HUES6 (cell line): ENCODE measurements around the gene MAML1.

Experiments
- H3K27ac ChIP-seq: 2 replicates; pipeline ENCODE4 v1.7.0; 2013; ENCODE audit warnings: low read depth, mild to moderate bottlenecking, low read length, inconsistent platforms
- H3K27me3 ChIP-seq: 2 replicates; pipeline ENCODE4 v1.6.1; 2013; ENCODE audit warnings: low read length; ENCODE audit not compliant: control insufficient read depth, insufficient read depth
- H3K36me3 ChIP-seq: 2 replicates; pipeline ENCODE4 v1.6.1; 2013; ENCODE audit warnings: low read length; ENCODE audit not compliant: control insufficient read depth, insufficient read depth
- H3K4me1 ChIP-seq: 2 replicates; pipeline ENCODE4 v1.6.1; 2013; ENCODE audit warnings: low read length; ENCODE audit not compliant: control insufficient read depth, insufficient read depth
- H3K4me3 ChIP-seq: 2 replicates; pipeline ENCODE4 v1.5.1; 2013; ENCODE audit warnings: low read depth, low read length
- H3K9ac ChIP-seq: one replicate; pipeline ENCODE4 v1.6.1; 2013; ENCODE audit warnings: mild to moderate bottlenecking, low read length
- H3K9me3 ChIP-seq: 2 replicates; pipeline ENCODE4 v1.6.1; 2013; ENCODE audit warnings: low read depth, low read length; ENCODE audit not compliant: control insufficient read depth, insufficient read depth

The MAML1 gene

GRCh38 chr5:179814090-179814489 lies 81.5 kb downstream of the MAML1 start:
- Histone ChIP-seq H3K4me3 (no peak overlapping the region), H3K9ac (no peak overlapping the region), H3K36me3 (peaks cover 20% of the 10 kb centered on the region), H3K4me1 (peaks cover 15% of the 10 kb centered on the region), H3K27me3 (no peaks in the 10 kb centered on the region), H3K27ac (no peak overlapping the region), H3K9me3 (no peaks in the 10 kb centered on the region)

- no peaks in the 10 kb centered on the region for H3K9me3 ChIP-seq
- no peak overlapping the region for H3K27ac ChIP-seq
- H3K4me1 ChIP-seq: peaks cover 29% of the 10 kb centered on the region
- H3K27me3 ChIP-seq: no peaks in the 10 kb centered on the region
- peaks cover 20% of the 10 kb centered on the region for H3K36me3 ChIP-seq
- no peak overlapping the region for H3K4me3 ChIP-seq
- no peak overlapping the region for H3K9ac ChIP-seq
These were observed 83.0 kb downstream of the MAML1 start for GRCh38 chr5:179815491-179816249.

- Histone ChIP-seq H3K9me3 (no peaks in the 10 kb centered on the region), H3K36me3 (peaks cover 20% of the 10 kb centered on the region), H3K27ac (no peak overlapping the region), H3K9ac (no peak overlapping the region), H3K27me3 (no peaks in the 10 kb centered on the region), H3K4me3 (peak overlapping the region; percentile 55), H3K4me1 (peaks cover 29% of the 10 kb centered on the region)
These were observed 83.8 kb downstream of the MAML1 start for GRCh38 chr5:179816401-179816795.

GRCh38 chr5:179816796-179817469 lies 84.3 kb downstream of the MAML1 start:
- Histone ChIP-seq H3K27ac (no peak overlapping the region), H3K36me3 (peaks cover 20% of the 10 kb centered on the region), H3K4me3 (peak overlapping the region; percentile 55), H3K27me3 (no peaks in the 10 kb centered on the region), H3K9ac (peak overlapping the region; percentile 56), H3K9me3 (no peaks in the 10 kb centered on the region), H3K4me1 (peaks cover 31% of the 10 kb centered on the region)

GRCh38 chr5:179817470-179817840 lies 84.8 kb downstream of the MAML1 start:
- Histone ChIP-seq H3K9ac (peak overlapping the region; percentile 56), H3K9me3 (no peaks in the 10 kb centered on the region), H3K4me1 (peaks cover 36% of the 10 kb centered on the region), H3K4me3 (peak overlapping the region; percentile 55), H3K36me3 (peaks cover 20% of the 10 kb centered on the region), H3K27me3 (no peaks in the 10 kb centered on the region), H3K27ac (no peak overlapping the region)

- H3K9ac ChIP-seq: peak overlapping the region; percentile 84
- H3K27ac ChIP-seq: peak overlapping the region; percentile 85; the same call in 1 of the 2 replicates
- peaks cover 20% of the 10 kb centered on the region for H3K36me3 ChIP-seq
- H3K4me3 ChIP-seq: peak overlapping the region; percentile 53
- peaks cover 39% of the 10 kb centered on the region for H3K4me1 ChIP-seq
- no peaks in the 10 kb centered on the region for H3K27me3 ChIP-seq
- H3K9me3 ChIP-seq: no peaks in the 10 kb centered on the region
These were observed 85.5 kb downstream of the MAML1 start for GRCh38 chr5:179817890-179818745.

GRCh38 chr5:179818746-179819295 lies 86.2 kb downstream of the MAML1 start:
- Histone ChIP-seq H3K4me3 (peak overlapping the region; percentile 53), H3K9ac (peak overlapping the region; percentile 84), H3K36me3 (peaks cover 23% of the 10 kb centered on the region), H3K27me3 (no peaks in the 10 kb centered on the region), H3K9me3 (no peaks in the 10 kb centered on the region), H3K4me1 (peaks cover 34% of the 10 kb centered on the region), H3K27ac (peak overlapping the region; percentile 85; the same call in 1 of the 2 replicates)

GRCh38 chr5:179819296-179820126 lies 86.9 kb downstream of the MAML1 start:
- peaks cover 34% of the 10 kb centered on the region for H3K4me1 ChIP-seq

GRCh38 chr5:179820127-179820482 lies 87.5 kb downstream of the MAML1 start:
- H3K4me1 ChIP-seq: peaks cover 34% of the 10 kb centered on the region
- peak overlapping the region; percentile 80 for H3K4me3 ChIP-seq
- peak overlapping the region; percentile 84 for H3K9ac ChIP-seq

More at GRCh38 chr5:179819296-179820126, 86.9 kb downstream of the MAML1 start:
- Histone ChIP-seq H3K27ac (peak overlapping the region; percentile 85), H3K9me3 (no peaks in the 10 kb centered on the region), H3K9ac (peak overlapping the region; percentile 84), H3K4me3 (peak overlapping the region; percentile 80), H3K27me3 (no peaks in the 10 kb centered on the region), H3K36me3 (peaks cover 30% of the 10 kb centered on the region)

More at GRCh38 chr5:179820127-179820482, 87.5 kb downstream of the MAML1 start:
- Histone ChIP-seq H3K27ac (peak overlapping the region; percentile 85), H3K36me3 (peaks cover 36% of the 10 kb centered on the region), H3K9me3 (no peaks in the 10 kb centered on the region), H3K27me3 (no peaks in the 10 kb centered on the region)
